HL-60/S4 treated with phorbol 12-myristate 13-acetate at 8.2 ng/mL for 4 days and 3 days (cell line): ENCODE results near the gene SLC9A9.

Experiments used
- in situ Hi-C: fragments of 300-500 bp; cut with MboI; formaldehyde crosslinking; loops from 2 replicates; pipeline ENCODE4 v1.15.0; 2022; ENCODE audit warnings: low sequenced_read_pairs

The SLC9A9 gene

GRCh38 chr3:143763564-143764162 is 84.6 kb downstream of the SLC9A9 start:
- in situ Hi-C loops: no loop called here

GRCh38 chr3:143757691-143758090 is 90.6 kb downstream of the SLC9A9 start:
- in situ Hi-C loops: no loop called here

- in situ Hi-C loops: no loop called here
Observed at GRCh38 chr3:143755978-143756377, 92.3 kb downstream of the SLC9A9 start.

- in situ Hi-C loops: no loop called here
Observed at GRCh38 chr3:143754090-143754489, 94.2 kb downstream of the SLC9A9 start.

- in situ Hi-C loops: no loop called here
Observed at GRCh38 chr3:143753456-143753855, 94.8 kb downstream of the SLC9A9 start.

GRCh38 chr3:143753006-143753405 is 95.3 kb downstream of the SLC9A9 start:
- in situ Hi-C loops: no loop called here

GRCh38 chr3:143751643-143752178 is 96.6 kb downstream of the SLC9A9 start:
- in situ Hi-C loops: no loop called here

- in situ Hi-C loops: no loop called here
Observed at GRCh38 chr3:143750841-143751240, 97.4 kb downstream of the SLC9A9 start.

- in situ Hi-C loops: no loop called here
Observed at GRCh38 chr3:143749926-143750325, 98.3 kb downstream of the SLC9A9 start.

GRCh38 chr3:143737065-143737464 is 111.2 kb downstream of the SLC9A9 start:
- in situ Hi-C loops: no loop called here

GRCh38 chr3:143736205-143736997 is 111.9 kb downstream of the SLC9A9 start:
- in situ Hi-C loops: no loop called here

- in situ Hi-C loops: no loop called here
Observed at GRCh38 chr3:143731776-143732175, 116.5 kb downstream of the SLC9A9 start.

- in situ Hi-C loops: no loop called here
Observed at GRCh38 chr3:143731320-143731719, 116.9 kb downstream of the SLC9A9 start.

GRCh38 chr3:143727391-143727790 is 120.9 kb downstream of the SLC9A9 start:
- in situ Hi-C loops: no loop called here

GRCh38 chr3:143726727-143727126 is 121.5 kb downstream of the SLC9A9 start:
- in situ Hi-C loops: no loop called here

GRCh38 chr3:143720381-143720780 is 127.9 kb downstream of the SLC9A9 start:
- in situ Hi-C loops: no loop called here

- in situ Hi-C loops: no loop called here
Observed at GRCh38 chr3:143718463-143718862, 129.8 kb downstream of the SLC9A9 start.

GRCh38 chr3:143716731-143717130 is 131.5 kb downstream of the SLC9A9 start:
- in situ Hi-C loops: no loop called here

GRCh38 chr3:143712522-143712921 is 135.7 kb downstream of the SLC9A9 start:
- in situ Hi-C loops: no loop called here

- in situ Hi-C loops: no loop called here
Observed at GRCh38 chr3:143707848-143708247, 140.4 kb downstream of the SLC9A9 start.

- in situ Hi-C loops: no loop called here
Observed at GRCh38 chr3:143700431-143700975, 147.8 kb downstream of the SLC9A9 start.

- in situ Hi-C loops: no loop called here
Observed at GRCh38 chr3:143699424-143699823, 148.8 kb downstream of the SLC9A9 start.
